Brain microvascular endothelial cell (primary cell): ENCODE measurements around the gene SF3A1.

ENCODE experiments used
- DNase-seq: peaks from one replicate; pipeline ENCODE4 v3.0.0-alpha.2; 2020
- H3K27ac ChIP-seq: fragments of 250-450 bp; sonication (Bioruptor Pico); 2 replicates; pipeline ENCODE4 v1.5.1; 2020; ENCODE audit warnings: mild to moderate bottlenecking, moderate library complexity
- H3K27me3 ChIP-seq: fragments of 250-450 bp; sonication (Bioruptor Pico); replicated peaks from 2 replicates; pipeline ENCODE4 v1.5.1; 2020; ENCODE audit warnings: mild to moderate bottlenecking
- H3K36me3 ChIP-seq: fragments of 250-450 bp; sonication (Bioruptor Pico); replicated peaks from 2 replicates; pipeline ENCODE4 v1.5.1; 2020; ENCODE audit warnings: mild to moderate bottlenecking
- H3K4me3 ChIP-seq: 2 replicates; pipeline ENCODE4 v1.5.1; 2011; ENCODE audit warnings: low read depth, mild to moderate bottlenecking, control low read depth, low read length, moderate library complexity
- CTCF ChIP-seq: IDR thresholded peaks from 2 replicates; pipeline ENCODE4 v1.5.1; 2011; ENCODE audit warnings: low read depth, mild to moderate bottlenecking, moderate library complexity, low read length, control low read depth, inconsistent platforms; ENCODE audit errors: missing control alignments
- in situ Hi-C: cut with HindIII; loops from 2 replicates; pipeline ENCODE4 v1.10.0; 2017; ENCODE audit warnings: low sequenced_read_pairs, low pct_ligation_motif_present

SF3A1 gene

GRCh38 chr22:30382340-30382739 lies 25.6 kb upstream of the SF3A1 start:
- Histone ChIP-seq H3K36me3 (peaks cover 27% of the 10 kb centered on the region), H3K4me3 (no peak overlapping the region), H3K27ac (no peak overlapping the region), H3K27me3 (no peaks in the 10 kb centered on the region)
- DNase-seq = no peak
- in situ Hi-C loops = no loop called here
- no peak for TF ChIP-seq CTCF

- H3K4me3 ChIP-seq = no peak overlapping the region
- no peak for TF ChIP-seq CTCF
- DNase-seq = no peak
- in situ Hi-C loops = no loop called here
- no peaks in the 10 kb centered on the region for H3K27me3 ChIP-seq
- peaks cover 27% of the 10 kb centered on the region for H3K36me3 ChIP-seq
- no peak overlapping the region for H3K27ac ChIP-seq
Observed at GRCh38 chr22:30381264-30381663, 24.6 kb upstream of the SF3A1 start.

- peaks cover 27% of the 10 kb centered on the region for H3K36me3 ChIP-seq
- H3K27me3 ChIP-seq = no peaks in the 10 kb centered on the region
- DNase-seq = no peak
Observed at GRCh38 chr22:30380011-30380410, 23.3 kb upstream of the SF3A1 start.

GRCh38 chr22:30375312-30375849 lies 18.7 kb upstream of the SF3A1 start:
- Histone ChIP-seq H3K27me3 (no peaks in the 10 kb centered on the region), H3K36me3 (peaks cover 17% of the 10 kb centered on the region), H3K4me3 (no peak overlapping the region), H3K27ac (no peak overlapping the region)
- no peak for TF ChIP-seq CTCF
- no peak for DNase-seq
- in situ Hi-C loops = no loop called here

More at GRCh38 chr22:30380011-30380410, 23.3 kb upstream of the SF3A1 start:
- TF ChIP-seq CTCF = no peak
- Histone ChIP-seq H3K4me3 (no peak overlapping the region), H3K27ac (no peak overlapping the region)
- in situ Hi-C loops = no loop called here

- H3K27ac ChIP-seq = no peak overlapping the region
- no peak for TF ChIP-seq CTCF
- H3K4me3 ChIP-seq = no peak overlapping the region
- peaks cover 7% of the 10 kb centered on the region for H3K36me3 ChIP-seq
- in situ Hi-C loops = no loop called here
- no peaks in the 10 kb centered on the region for H3K27me3 ChIP-seq
- no peak for DNase-seq
Observed at GRCh38 chr22:30373331-30374325, 16.9 kb upstream of the SF3A1 start.
